IMR-90 (cell line): Measurements from ENCODE around the gene IL12RB2. TPM values are rescaled to one million over a fixed set of nuclear protein-coding genes. Genes with fewer than 3 reads are reported as not detected.

Experiments
- ATAC-seq: fragments of 200-7000 bp; cut with Tn5 transposase; 2 replicates; pipeline ENCODE4 v1.9.1; 2020; ENCODE audit warnings: low read depth, mild to moderate bottlenecking, moderate library complexity
- BruUV-seq: library from RNA; stranded (reverse); fragments of 400-500 nt; replicated peaks from 2 replicates; lab custom pipeline; 2021; lab: Mats Ljungman, UMichigan
- CTCF ChIA-PET: fragments of 300-600 bp; formaldehyde crosslinking; extraction: SDS; loops from one replicate; lab custom pipeline; 2021; ENCODE audit warnings: antibody characterized with exemption; lab: Yijun Ruan, JAX
- POLR2A ChIA-PET: fragments of 300-600 bp; sonication (Branson Sonifier 250); formaldehyde crosslinking; loops from one replicate; lab custom pipeline; 2022; ENCODE audit warnings: antibody characterized with exemption; ENCODE audit not compliant: unreplicated experiment; lab: Charles Lee
- DNase-seq: peaks from one replicate; pipeline ENCODE4 v3.0.0; 2013
- H2AFZ ChIP-seq: replicated peaks from 2 replicates; pipeline ENCODE3; 2013; ENCODE audit warnings: low read length, mild to moderate bottlenecking; ENCODE audit not compliant: poor library complexity
- H2AK5ac ChIP-seq: 2 replicates; pipeline ENCODE4 v1.6.1; 2013; ENCODE audit warnings: low read depth, low read length, inconsistent platforms
- H2AK9ac ChIP-seq: replicated peaks from 2 replicates; pipeline ENCODE3; 2013; ENCODE audit warnings: mild to moderate bottlenecking, low read depth, low read length, moderate library complexity; ENCODE audit not compliant: poor library complexity
- H2BK120ac ChIP-seq: 2 replicates; pipeline ENCODE4 v1.6.1; 2013; ENCODE audit warnings: low read depth, low read length, inconsistent platforms
- H2BK15ac ChIP-seq: 3 replicates; pipeline ENCODE4 v1.6.1; 2013; ENCODE audit warnings: low read depth, low read length, inconsistent platforms
- H2BK20ac ChIP-seq: 2 replicates; pipeline ENCODE4 v1.6.1; 2013; ENCODE audit warnings: low read depth, mild to moderate bottlenecking, inconsistent platforms, low read length, moderate library complexity
- H2BK5ac ChIP-seq: 2 replicates; pipeline ENCODE4 v1.6.1; 2013; ENCODE audit warnings: mild to moderate bottlenecking, low read depth, low read length, inconsistent platforms; ENCODE audit not compliant: poor library complexity, severe bottlenecking
- H3K14ac ChIP-seq: replicated peaks from 2 replicates; pipeline ENCODE4 v1.6.1; 2013; ENCODE audit warnings: low read depth, low read length, inconsistent platforms
- H3K18ac ChIP-seq: 2 replicates; pipeline ENCODE4 v1.6.1; 2013; ENCODE audit warnings: low read depth, low read length, control low read depth
- H3K23ac ChIP-seq: 2 replicates; pipeline ENCODE4 v1.6.1; 2013; ENCODE audit warnings: low read depth, low read length, inconsistent platforms
- H3K27ac ChIP-seq: 2 replicates; pipeline ENCODE4 v1.5.1; 2013; ENCODE audit warnings: mild to moderate bottlenecking, control low read depth, low read length; ENCODE audit not compliant: insufficient read depth
- H3K27me3 ChIP-seq: 2 replicates; pipeline ENCODE4 v1.6.1; 2013; ENCODE audit warnings: low read length; ENCODE audit not compliant: control insufficient read depth, insufficient read depth
- H3K36me3 ChIP-seq: 2 replicates; pipeline ENCODE4 v1.6.1; 2013; ENCODE audit warnings: low read length, mixed read lengths; ENCODE audit not compliant: control insufficient read depth, insufficient read depth
- H3K4ac ChIP-seq: 2 replicates; pipeline ENCODE4 v1.6.1; 2013; ENCODE audit warnings: low read depth, low read length, inconsistent platforms
- H3K4me1 ChIP-seq: 2 replicates; pipeline ENCODE4 v1.6.1; 2013; ENCODE audit warnings: low read length, mixed read lengths; ENCODE audit not compliant: control insufficient read depth, insufficient read depth
- H3K4me2 ChIP-seq: 2 replicates; pipeline ENCODE4 v1.6.1; 2013; ENCODE audit warnings: low read depth, mild to moderate bottlenecking, control low read depth, low read length, moderate library complexity
- H3K4me3 ChIP-seq: 2 replicates; pipeline ENCODE4 v1.5.1; 2013; ENCODE audit warnings: low read depth, mild to moderate bottlenecking, control low read depth, low read length, moderate library complexity; ENCODE audit not compliant: insufficient read depth
- H3K56ac ChIP-seq: 2 replicates; pipeline ENCODE4 v1.6.1; 2013; ENCODE audit warnings: low read length, inconsistent platforms; ENCODE audit not compliant: insufficient read depth; ENCODE audit errors: extremely low read depth
- H3K79me1 ChIP-seq, 2 experiments: 2 replicates each; pipeline ENCODE4 v1.6.1; 2013; ENCODE audit warnings: low read length in 2 of 2, inconsistent platforms in 1 of 2, low read depth in 1 of 2
- H3K9ac ChIP-seq: 2 replicates; pipeline ENCODE4 v1.6.1; 2013; ENCODE audit warnings: low read depth, low read length, control low read depth
- H3K9me1 ChIP-seq: 2 replicates; pipeline ENCODE4 v1.6.1; 2013; ENCODE audit warnings: low read length, inconsistent platforms; ENCODE audit not compliant: insufficient read depth
- H3K9me3 ChIP-seq: 2 replicates; pipeline ENCODE4 v1.6.1; 2013; ENCODE audit warnings: low read length; ENCODE audit not compliant: control insufficient read depth, insufficient read depth
- H4K20me1 ChIP-seq: 2 replicates; pipeline ENCODE4 v1.6.1; 2013; ENCODE audit warnings: low read length, inconsistent platforms; ENCODE audit not compliant: insufficient read depth
- H4K5ac ChIP-seq: 2 replicates; pipeline ENCODE4 v1.6.1; 2013; ENCODE audit warnings: mild to moderate bottlenecking, low read depth, low read length, control low read depth
- H4K8ac ChIP-seq, 2 experiments: 2 replicates each; pipeline ENCODE4 v1.6.1; 2013; ENCODE audit warnings: low read depth in 2 of 2, low read length in 2 of 2, control low read depth in 1 of 2, inconsistent platforms in 1 of 2
- H4K91ac ChIP-seq: 2 replicates; pipeline ENCODE4 v1.6.1; 2013; ENCODE audit warnings: low read depth, low read length, inconsistent platforms; ENCODE audit not compliant: insufficient read depth
- FOS ChIP-seq: fragments of 150-350 bp; IDR thresholded peaks from 2 replicates; pipeline ENCODE4 v1.6.1; 2016; ENCODE audit warnings: low read depth, low read length
- RAD21 ChIP-seq: IDR thresholded peaks from 2 replicates; pipeline ENCODE4 v1.6.1; 2012; ENCODE audit warnings: low read length, improper control_type of control experiment
- WGBS, 2 experiments: methylation state at CpG; one replicate each; pipeline versions ENCODE4 v1.1.5 to v1.1.7; 2013; ENCODE audit warnings: missing lambda C conversion rate in 2 of 2; ENCODE audit not compliant: insufficient read length in 1 of 2; ENCODE audit errors: extremely low coverage in 2 of 2; 5-methylcytosine and 5-hydroxymethylcytosine counted together
- dilution Hi-C: fragments of 300-500 bp; cut with HindIII; formaldehyde crosslinking; loops from one replicate; pipeline ENCODE4 v1.14.3; 2018; ENCODE audit warnings: low sequenced_read_pairs; ENCODE audit not compliant: unreplicated experiment
- in situ Hi-C: fragments of 300-500 bp; cut with MboI; formaldehyde crosslinking; loops from 3 replicates; pipeline ENCODE4 v1.14.3; 2019; ENCODE audit warnings: low sequenced_read_pairs, inconsistent platforms, mixed read lengths
- intact Hi-C: fragments of 100-400 bp; cut with micrococcal nuclease; formaldehyde crosslinking; loops from 2 replicates; pipeline ENCODE4 v1.10.0; 2022
- polyA plus RNA-seq, 3 experiments: library from polyadenylated mRNA; depleted of rRNA; stranded (reverse); fragments of >200 nt; gene quantifications; 2 replicates each; pipeline ENCODE4 v1.2.3, GENCODE V29; 2012; ENCODE audit warnings: low replicate concordance in 1 of 3
- total RNA-seq: library from RNA; depleted of rRNA; stranded (reverse); fragments of >200 nt; gene quantifications from 2 replicates; pipeline ENCODE4 v1.2.3, GENCODE V29; 2012

IL12RB2 gene
- total and polyA plus RNA-seq, 2 of the 4 experiments (the other 2 are of a cell fraction) = not detected

GRCh38 chr1:67339623-67340343 is 32.1 kb downstream of the IL12RB2 start:
- intact Hi-C loops (no loop called here), dilution Hi-C loops (no loop called here), in situ Hi-C loops (no loop called here)
- no peak overlapping the region for H3K56ac ChIP-seq
- H3K79me1 ChIP-seq = no peaks in the 10 kb centered on the region
- H3K23ac ChIP-seq = no peak overlapping the region
- ChIA-PET POLR2A (no interaction called here), CTCF (interaction anchor here (0.6 to 1.3 kb wide), 2 partner anchors 13 to 128 kb away, joined by 3 read pairs; no protein-coding TSS in a partner anchor)
- H3K18ac ChIP-seq = no peak overlapping the region
- H2AFZ ChIP-seq = peak overlapping the region; percentile 72
- no peak overlapping the region for H2AK9ac ChIP-seq
- ATAC-seq = peak; percentile 81
- H3K9me1 ChIP-seq = peaks cover 2% of the 10 kb centered on the region; the same call in 1 of the 2 replicates
- no peak overlapping the region for H4K91ac ChIP-seq
- no peak overlapping the region for H3K27ac ChIP-seq
- peak overlapping the region; percentile 84 for H3K4me2 ChIP-seq
- no TSS peak for BruUV-seq
- H3K4me3 ChIP-seq = peak overlapping the region; percentile 3; the same call in 1 of the 2 replicates
- peak overlapping the region; percentile 77 for H2BK5ac ChIP-seq
- 0 out of 4 replicates have a peak overlapping the region, but pooled peaks of 1 of the 2 experiments have one; percentile 8 for H4K8ac ChIP-seq
- H2BK15ac ChIP-seq = no peak overlapping the region
- peaks cover 9% of the 10 kb centered on the region for H3K4me1 ChIP-seq
- H2BK20ac ChIP-seq = no peak overlapping the region
- DNase-seq = peak; percentile 77
- H3K9ac ChIP-seq = no peak overlapping the region
- peak overlapping the region; percentile 10; the same call in 1 of the 2 replicates for H3K14ac ChIP-seq
- no peaks in the 10 kb centered on the region for H4K20me1 ChIP-seq
- no peak overlapping the region for H2AK5ac ChIP-seq
- no peak overlapping the region for H4K5ac ChIP-seq
- WGBS, 2 experiments = no CpG with 5 or more reads among the region's 7 CpGs
- no peak overlapping the region for H2BK120ac ChIP-seq
- TF ChIP-seq FOS (0 out of 2 replicates have a peak, but pooled peaks have one; percentile 26), RAD21 (no peak)
- H3K27me3 ChIP-seq = peaks cover 3% of the 10 kb centered on the region
- H3K9me3 ChIP-seq = no peaks in the 10 kb centered on the region
- H3K36me3 ChIP-seq = no peaks in the 10 kb centered on the region
- H3K4ac ChIP-seq = no peak overlapping the region
